Measurements from ENCODE around the gene CXCR5. TPM values are rescaled to one million over a fixed set of nuclear protein-coding genes. Genes with fewer than 3 reads are reported as not detected.

Gene CXCR5
- polyA plus RNA-seq, 1 donor (not counting 4 experiments of a cell fraction or from before 2014, with no cell fraction given) = not detected

DNA sequence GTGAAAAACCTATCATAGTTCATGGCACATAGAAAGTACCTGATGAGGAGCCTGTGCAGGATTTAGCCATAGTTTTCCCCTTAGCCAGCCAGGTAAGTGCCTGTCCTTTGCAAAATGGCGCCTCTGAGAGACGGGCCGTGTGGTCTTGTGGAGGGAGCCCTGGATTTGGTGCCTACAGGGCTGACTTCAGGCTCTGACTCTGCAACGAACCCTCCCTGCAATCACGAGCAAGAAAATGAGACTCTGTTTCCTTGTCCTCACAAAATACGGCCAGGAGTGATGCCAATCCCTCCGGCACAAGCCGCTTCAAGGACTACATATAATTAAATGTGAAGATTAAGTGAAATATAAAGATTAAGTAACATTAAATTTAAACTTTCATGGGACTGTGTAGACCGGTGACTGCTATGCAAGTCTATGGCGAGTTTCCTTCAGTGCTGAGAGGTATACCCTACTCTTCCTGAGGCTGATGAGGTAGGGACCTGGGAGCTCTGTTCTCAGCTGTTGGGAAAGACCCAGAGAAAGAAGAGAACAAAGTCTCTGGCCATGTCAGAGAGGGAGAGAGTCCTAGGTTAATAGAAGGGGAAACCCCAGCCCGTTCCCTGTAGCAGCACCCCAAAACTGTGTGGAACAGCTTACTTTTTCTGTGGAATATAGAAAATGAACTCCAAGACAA lies 6.1 kb upstream of the CXCR5 start:
- Histone ChIP-seq H3K9me3 (ENCODE audit: control insufficient read depth, low read depth, low read length) (no peaks in the 10 kb centered on the region), H3K79me2 (ENCODE audit: control insufficient read depth, insufficient read depth, low read length) (no peaks in the 10 kb centered on the region), H3K9me1 (ENCODE audit: control insufficient read depth, extremely low read depth, insufficient read depth, low read length) (peaks cover 2% of the 10 kb centered on the region), H3K4me1 (ENCODE audit: control insufficient read depth, extremely low read depth, insufficient read depth, low read length) (peaks cover 6% of the 10 kb centered on the region), H3K4me2 (ENCODE audit: control insufficient read depth, extremely low read depth, insufficient read depth, low read depth, low read length) (no peak overlapping the region), H3K27ac (ENCODE audit: control insufficient read depth, insufficient read depth, low read length) (no peak overlapping the region), H2AFZ (ENCODE audit: control insufficient read depth, low read length) (no peak overlapping the region), H3K4me3 (ENCODE audit: control insufficient read depth in 2 of 3, extremely low read depth in 1 of 3, insufficient read depth in 2 of 3, low read depth in 1 of 3, low read length in 3 of 3) (no peak overlapping the region), H3K27me3 (ENCODE audit: control insufficient read depth, extremely low read depth, insufficient read depth, low read length) (no peaks in the 10 kb centered on the region), H3K9ac (ENCODE audit: control insufficient read depth, extremely low read depth, insufficient read depth, low read length) (no peak overlapping the region), H3K36me3 (ENCODE audit: control insufficient read depth in 2 of 2, extremely low read depth in 1 of 2, insufficient read depth in 2 of 2, low read length in 2 of 2) (no peaks in the 10 kb centered on the region), H4K20me1 (ENCODE audit: control insufficient read depth, extremely low read depth, insufficient read depth, low read length) (no peaks in the 10 kb centered on the region)
- DNase-seq (ENCODE audit: low read depth, low spot score) (no peak), FAIRE-seq (no peak)
- TF ChIP-seq EZH2 (IDR thresholded peaks at IDR 0.05; ENCODE audit: low read length) = no peak
- no peak for TF ChIP-seq CTCF (optimal IDR thresholded peaks at IDR 0.05 in 1 of 3, IDR thresholded peaks at IDR 0.05 in 1 of 3, conservative IDR thresholded peaks at IDR 0.05 in 1 of 3; ENCODE audit: extremely low read depth in 1 of 3, insufficient read depth in 2 of 3, low read length in 3 of 3)
- dilution Hi-C loops (cut with MboI; ENCODE audit: extremely low pct_ligation_motif_present, low sequenced_read_pairs) = no loop called here

- Histone ChIP-seq H3K36me3 (ENCODE audit: control insufficient read depth in 2 of 2, extremely low read depth in 1 of 2, insufficient read depth in 2 of 2, low read length in 2 of 2) (no peaks in the 10 kb centered on the region), H3K4me2 (ENCODE audit: control insufficient read depth, extremely low read depth, insufficient read depth, low read depth, low read length) (no peak overlapping the region), H3K4me1 (ENCODE audit: control insufficient read depth, extremely low read depth, insufficient read depth, low read length) (peaks cover 6% of the 10 kb centered on the region), H3K79me2 (ENCODE audit: control insufficient read depth, insufficient read depth, low read length) (no peaks in the 10 kb centered on the region), H4K20me1 (ENCODE audit: control insufficient read depth, extremely low read depth, insufficient read depth, low read length) (no peaks in the 10 kb centered on the region), H3K4me3 (ENCODE audit: control insufficient read depth in 2 of 3, extremely low read depth in 1 of 3, insufficient read depth in 2 of 3, low read depth in 1 of 3, low read length in 3 of 3) (no peak overlapping the region), H3K27ac (ENCODE audit: control insufficient read depth, insufficient read depth, low read length) (no peak overlapping the region), H3K9ac (ENCODE audit: control insufficient read depth, extremely low read depth, insufficient read depth, low read length) (no peak overlapping the region), H2AFZ (ENCODE audit: control insufficient read depth, low read length) (no peak overlapping the region), H3K27me3 (ENCODE audit: control insufficient read depth, extremely low read depth, insufficient read depth, low read length) (no peaks in the 10 kb centered on the region), H3K9me3 (ENCODE audit: control insufficient read depth, low read depth, low read length) (no peaks in the 10 kb centered on the region), H3K9me1 (ENCODE audit: control insufficient read depth, extremely low read depth, insufficient read depth, low read length) (peaks cover 2% of the 10 kb centered on the region)
- no peak for TF ChIP-seq CTCF (optimal IDR thresholded peaks at IDR 0.05 in 1 of 3, IDR thresholded peaks at IDR 0.05 in 1 of 3, conservative IDR thresholded peaks at IDR 0.05 in 1 of 3; ENCODE audit: extremely low read depth in 1 of 3, insufficient read depth in 2 of 3, low read length in 3 of 3)
- no peak for TF ChIP-seq EZH2 (IDR thresholded peaks at IDR 0.05; ENCODE audit: low read length)
- DNase-seq (ENCODE audit: low read depth, low spot score) = no peak
- no peak for FAIRE-seq
- dilution Hi-C loops (cut with MboI; ENCODE audit: extremely low pct_ligation_motif_present, low sequenced_read_pairs) = no loop called here
Observed at GRCh38 chr11:118878163-118878563, 5.5 kb upstream of the CXCR5 start.

Data from keratinocyte (primary cell).